Lung (tissue), 12 donors: ENCODE results near the gene RRAS. TPM values are rescaled to one million over a fixed set of nuclear protein-coding genes. Genes with fewer than 3 reads are reported as not detected.
A peak's percentile ranks its signal among the peaks of the same experiment; 100 is the strongest.

Source experiments
- ATAC-seq: fragments of 200-7000 bp; cut with Tn5 transposase; one replicate; pipeline ENCODE4 v1.9.1; 2020; ENCODE audit warnings: moderate number of reproducible peaks; ENCODE audit not compliant: insufficient read depth, low FRiP score
- DNase-seq, 3 donors: peaks; one replicate each; pipeline ENCODE4 v3.0.0-alpha.2; 2013 to 2017
- H3K27ac ChIP-seq, 2 donors: one replicate each; pipeline ENCODE4 v1.5.1; 2013; ENCODE audit warnings: mild to moderate bottlenecking in 2 of 2, moderate library complexity in 2 of 2, control low read depth in 1 of 2, inconsistent platforms in 1 of 2, low read depth in 1 of 2, low read length in 1 of 2
- H3K27me3 ChIP-seq, 3 donors: one replicate each; pipeline ENCODE4 v1.5.1; 2013; ENCODE audit warnings: low read length in 2 of 3; ENCODE audit not compliant: control insufficient read depth in 3 of 3, insufficient read depth in 3 of 3
- H3K36me3 ChIP-seq, 4 donors: one replicate each; pipeline ENCODE4 v1.5.1; 2013; ENCODE audit warnings: low read length in 4 of 4, mild to moderate bottlenecking in 1 of 4, moderate library complexity in 1 of 4; ENCODE audit not compliant: control insufficient read depth in 4 of 4, insufficient read depth in 4 of 4
- H3K4me1 ChIP-seq, 5 donors: one replicate each; pipeline ENCODE4 v1.5.1; 2013; ENCODE audit warnings: low read length in 5 of 5, mild to moderate bottlenecking in 2 of 5, moderate library complexity in 1 of 5; ENCODE audit not compliant: control insufficient read depth in 5 of 5, insufficient read depth in 5 of 5
- H3K4me3 ChIP-seq: one replicate; pipeline ENCODE4 v1.5.1; 2013; ENCODE audit warnings: mild to moderate bottlenecking, control low read depth, moderate library complexity
- H3K9ac ChIP-seq, 2 donors: one replicate each; pipeline ENCODE4 v1.5.1; 2013; ENCODE audit warnings: low read length in 2 of 2, control low read depth in 1 of 2; ENCODE audit not compliant: insufficient read depth in 1 of 2
- H3K9me3 ChIP-seq, 4 donors: one replicate each; pipeline ENCODE4 v1.5.1; 2013; ENCODE audit warnings: low read length in 3 of 4, mild to moderate bottlenecking in 1 of 4, moderate library complexity in 1 of 4; ENCODE audit not compliant: control insufficient read depth in 4 of 4, insufficient read depth in 3 of 4
- CTCF ChIP-seq: IDR thresholded peaks from 2 replicates; pipeline ENCODE4 v1.5.1; 2012; ENCODE audit warnings: mild to moderate bottlenecking; ENCODE audit errors: control extremely low read depth, extremely low read depth
- WGBS, 2 donors: extraction: QIAGEN DNeasy Blood & Tissue Kit; methylation state at CpG; one replicate each; pipeline ENCODE4 v1.1.7; 2013; 5-methylcytosine and 5-hydroxymethylcytosine counted together
- polyA plus RNA-seq, 2 donors: library from polyadenylated mRNA; stranded (reverse); fragments of 200-250 nt; gene quantifications; one replicate each; pipeline ENCODE4 v1.2.1, GENCODE V29; 2013
- total RNA-seq, 2 donors: library from RNA; depleted of rRNA in 1 of 2; stranded (reverse); fragments of >200 nt in 1 of 2; gene quantifications; one replicate each; pipeline ENCODE4 v1.2.1, GENCODE V29; 2014 to 2021
- donor health status: control.
- donor health status: control.
- donor health status: Bipolar disorder and iron deficiency.
- donor health status: healthy.
- donor health status: DM: yes; HTN: yes; CAD: no.

The RRAS gene
- total and polyA plus RNA-seq, 4 donors = 26.3 to 180 (median 106) TPM

DNA sequence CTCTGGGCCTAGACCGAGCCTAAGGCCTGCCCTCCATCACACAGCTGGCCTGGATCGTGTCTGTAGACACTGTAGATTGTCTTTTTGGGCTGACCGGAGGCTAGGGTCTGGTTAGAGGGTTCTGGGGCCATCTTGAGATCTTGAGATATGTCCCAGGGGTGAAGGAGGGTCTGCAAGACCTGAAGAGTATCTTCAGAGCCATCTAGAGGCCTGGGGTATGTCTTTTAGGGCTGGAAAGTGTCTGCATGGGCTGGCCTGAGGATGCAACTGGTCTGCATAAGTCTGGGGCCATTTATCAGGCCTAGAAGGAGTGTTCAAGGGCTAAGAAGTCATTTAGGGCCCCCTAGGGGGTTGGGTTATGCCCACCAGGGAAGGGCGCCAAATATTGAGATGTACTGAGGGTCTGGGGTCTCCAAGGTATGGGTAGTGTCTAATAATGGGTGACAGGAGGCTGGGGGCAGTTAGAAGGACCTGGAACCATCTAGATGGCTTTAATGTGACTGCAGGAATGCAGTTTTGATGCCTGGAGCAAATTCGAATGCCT lies 2.6 kb upstream of the RRAS start:
- H3K27ac ChIP-seq = peak overlapping the region; percentile 68 to 79
- peaks cover 5 to 42% (median 16%) of the 10 kb centered on the region in 5 donors for H3K4me1 ChIP-seq
- ATAC-seq = no peak
- no peaks in the 10 kb centered on the region for H3K9me3 ChIP-seq
- 7 to 13% methylated on average over 5 of the region's 5 CpGs for WGBS, 2 donors
- peak overlapping the region; percentile 59 to 93 for H3K9ac ChIP-seq
- TF ChIP-seq CTCF = no peak
- DNase-seq = peak in 1 of 3 donors; percentile 33
- H3K27me3 ChIP-seq = no peaks in the 10 kb centered on the region
- peaks cover 0 to 19% (median 11%) of the 10 kb centered on the region in 4 donors for H3K36me3 ChIP-seq
- H3K4me3 ChIP-seq = peak overlapping the region; percentile 73

GRCh38 chr19:49641688-49642491 lies 1.9 kb upstream of the RRAS start, which contains the start of gene SCAF1:
Gene SCAF1, plus strand, starts transcription at chr19:49642209. Its CDS starts 2,818 bp downstream, at chr19:49645027.
- Histone ChIP-seq H3K27ac (peak within 1 kb of the TSS; percentile 99 to 100), H3K4me1 (peaks cover 5 to 44% (median 16%) of the 10 kb centered on the region in 5 donors), H3K36me3 (peaks cover 0 to 13% (median 7%) of the 10 kb centered on the region in 4 donors), H3K27me3 (no peaks in the 10 kb centered on the region), H3K9ac (peak within 1 kb of the TSS; percentile 95 to 98), H3K4me3 (peak within 1 kb of the TSS; percentile 73), H3K9me3 (no peaks in the 10 kb centered on the region)
- WGBS, 2 donors = 0 to 1% methylated on average over 76 to 87 of the region's 87 CpGs
- TF ChIP-seq CTCF = no peak
- ATAC-seq (peak; percentile 77), DNase-seq (peak; percentile 99 to 100 (median 100))

- H3K9me3 ChIP-seq = no peaks in the 10 kb centered on the region
- ATAC-seq (no peak), DNase-seq (peak in 2 of 3 donors; percentile 32 to 36)
- H3K9ac ChIP-seq = peak overlapping the region in 1 of 2 donors; percentile 82
- H3K27me3 ChIP-seq = no peaks in the 10 kb centered on the region
- H3K4me3 ChIP-seq = peak overlapping the region; percentile 42
- WGBS, 2 donors = 2 to 4% methylated on average over 24 to 31 of the region's 31 CpGs
- TF ChIP-seq CTCF = no peak
- H3K4me1 ChIP-seq = peaks cover 5 to 47% (median 16%) of the 10 kb centered on the region in 5 donors
- H3K36me3 ChIP-seq = peaks cover 0 to 2% (median 0%) of the 10 kb centered on the region in 4 donors
- peak overlapping the region; percentile 86 to 88 for H3K27ac ChIP-seq
These were observed 386 bp downstream of the RRAS start for GRCh38 chr19:49639401-49640112.
